Rectal smooth muscle tissue (tissue), 1 donor: ENCODE results near the gene ALDH9A1.
"Not testable (repeated sequence)": the region's sequence is repeated elsewhere in the genome, so short reads cannot be mapped to it uniquely, and the experiment has no call there.

ENCODE experiments used
- H3K27ac ChIP-seq: one replicate; pipeline ENCODE4 v1.7.0; 2013; ENCODE audit warnings: low read depth, low read length, inconsistent platforms
- H3K27me3 ChIP-seq: one replicate; pipeline ENCODE4 v1.7.0; 2013; ENCODE audit warnings: low read length; ENCODE audit not compliant: control insufficient read depth, insufficient read depth
- H3K36me3 ChIP-seq: one replicate; pipeline ENCODE4 v1.7.0; 2013; ENCODE audit warnings: low read length; ENCODE audit not compliant: control insufficient read depth, insufficient read depth
- H3K4me1 ChIP-seq: one replicate; pipeline ENCODE4 v1.7.0; 2013; ENCODE audit warnings: low read length; ENCODE audit not compliant: control insufficient read depth, insufficient read depth
- H3K4me3 ChIP-seq: one replicate; pipeline ENCODE4 v1.7.0; 2013; ENCODE audit warnings: low read length
- H3K9ac ChIP-seq: one replicate; pipeline ENCODE4 v1.7.0; 2013; ENCODE audit warnings: low read length

The ALDH9A1 gene

DNA sequence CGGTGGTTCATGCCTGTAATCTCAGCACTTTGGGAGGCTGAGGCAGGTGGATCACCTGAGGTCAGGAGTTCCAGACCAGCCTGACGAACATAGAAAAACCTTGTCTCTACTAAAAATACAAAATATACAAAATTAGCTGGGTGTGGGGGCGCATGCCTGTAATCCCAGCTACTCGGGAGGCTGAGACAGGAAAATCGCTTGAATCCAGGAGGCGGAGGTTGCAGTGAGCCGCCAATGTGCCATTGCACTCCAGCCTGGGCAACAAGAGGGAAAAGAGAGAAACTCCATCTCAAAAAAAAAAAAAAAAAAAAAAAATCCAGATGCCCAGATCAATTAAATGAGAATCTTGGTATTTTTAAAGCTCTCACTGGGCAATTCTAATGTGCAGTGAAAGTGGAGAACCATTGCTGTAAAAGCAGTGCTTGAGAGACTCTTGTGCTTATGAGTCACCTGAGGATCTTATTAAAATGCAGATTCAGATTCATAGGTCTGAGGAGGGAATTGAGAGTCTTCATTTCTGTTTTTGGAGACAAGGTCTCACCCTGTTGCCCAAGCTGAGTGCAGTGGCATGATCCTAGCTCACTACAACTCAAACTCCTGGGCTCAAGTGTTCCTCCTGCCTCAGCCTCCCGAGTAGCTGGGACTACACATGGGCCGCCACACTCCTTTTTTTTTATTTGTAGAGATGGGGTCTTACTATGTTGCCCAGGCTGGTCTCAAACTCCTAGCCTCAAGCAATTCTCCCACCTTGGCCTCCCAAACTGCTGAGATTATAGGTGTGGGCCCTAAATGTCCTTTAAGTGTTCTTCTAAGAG, 39.4 kb downstream of the ALDH9A1 start:
- not testable (repeated sequence) for H3K27ac ChIP-seq, H3K4me1 ChIP-seq, H3K27me3 ChIP-seq, H3K9ac ChIP-seq, H3K4me3 ChIP-seq
- H3K36me3 ChIP-seq = peaks cover 19% of the 10 kb centered on the region

DNA sequence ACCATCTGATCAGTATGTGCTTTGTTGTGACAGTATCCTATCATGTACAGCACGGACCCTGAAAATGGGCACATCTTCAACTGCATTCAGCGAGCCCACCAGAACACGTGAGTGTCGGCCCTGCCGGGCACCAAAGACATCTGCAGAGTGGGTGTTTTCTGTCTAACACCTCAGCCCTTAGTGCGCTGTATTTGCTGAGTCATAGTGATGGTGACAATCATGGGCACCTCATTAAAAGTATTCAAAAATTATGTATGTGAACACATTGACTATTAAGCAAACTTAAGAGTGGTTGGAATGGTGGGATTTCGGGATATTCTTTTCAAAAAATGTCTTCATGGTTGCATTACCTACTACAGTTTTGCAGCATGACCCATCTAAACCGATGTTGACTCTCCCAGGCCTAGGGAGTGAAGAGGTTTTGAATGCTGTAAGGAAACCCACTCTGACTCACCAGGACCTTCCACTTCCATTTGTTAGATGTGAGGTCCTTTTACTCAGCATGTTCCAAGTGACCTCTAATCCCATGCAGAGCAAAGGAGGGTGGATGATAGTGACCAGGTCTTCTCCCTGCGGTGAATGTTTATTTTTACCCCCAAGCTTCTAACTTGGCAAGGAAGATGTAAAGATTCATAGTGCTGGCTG, 47.3 kb downstream of the ALDH9A1 start:
- H3K36me3 ChIP-seq = peaks cover 9% of the 10 kb centered on the region
- H3K4me3 ChIP-seq = no peak overlapping the region
- H3K4me1 ChIP-seq = no peaks in the 10 kb centered on the region
- H3K27ac ChIP-seq = no peak overlapping the region
- no peak overlapping the region for H3K9ac ChIP-seq
- no peaks in the 10 kb centered on the region for H3K27me3 ChIP-seq

DNA sequence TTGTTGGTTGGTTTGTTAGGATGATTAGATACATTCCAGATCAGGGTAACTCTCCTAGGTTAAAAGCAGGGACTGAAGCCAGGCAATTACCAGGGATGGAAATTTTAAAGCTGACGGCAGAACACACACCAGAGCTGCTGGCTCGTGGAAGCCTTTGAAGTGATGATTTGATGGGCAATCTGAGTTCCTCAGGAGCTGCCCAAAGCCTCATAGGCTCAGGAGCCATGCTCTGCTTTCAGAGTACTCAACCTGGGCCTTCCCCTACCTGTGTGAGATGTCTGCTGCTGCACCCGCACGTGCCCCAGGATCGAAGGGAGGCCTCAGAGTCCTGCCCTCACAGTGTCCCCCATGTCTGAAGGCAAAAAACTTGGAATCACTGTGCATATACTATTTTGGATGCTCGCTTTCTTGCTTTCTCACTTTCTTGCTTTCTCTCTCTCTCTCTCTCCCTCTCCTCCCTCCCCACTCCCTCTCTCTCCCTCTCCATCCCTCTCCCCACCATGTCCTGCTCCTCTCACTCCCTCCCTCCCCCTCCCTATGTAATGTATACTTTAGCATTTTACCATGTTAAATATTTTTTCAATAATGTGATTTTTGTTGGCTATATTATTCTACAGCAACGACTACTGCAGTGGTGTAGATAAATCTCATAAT, 49.3 kb downstream of the ALDH9A1 start:
- Histone ChIP-seq H3K27ac (no peak overlapping the region), H3K4me3 (no peak overlapping the region), H3K36me3 (peaks cover 6% of the 10 kb centered on the region), H3K27me3 (no peaks in the 10 kb centered on the region), H3K4me1 (no peaks in the 10 kb centered on the region), H3K9ac (no peak overlapping the region)

DNA sequence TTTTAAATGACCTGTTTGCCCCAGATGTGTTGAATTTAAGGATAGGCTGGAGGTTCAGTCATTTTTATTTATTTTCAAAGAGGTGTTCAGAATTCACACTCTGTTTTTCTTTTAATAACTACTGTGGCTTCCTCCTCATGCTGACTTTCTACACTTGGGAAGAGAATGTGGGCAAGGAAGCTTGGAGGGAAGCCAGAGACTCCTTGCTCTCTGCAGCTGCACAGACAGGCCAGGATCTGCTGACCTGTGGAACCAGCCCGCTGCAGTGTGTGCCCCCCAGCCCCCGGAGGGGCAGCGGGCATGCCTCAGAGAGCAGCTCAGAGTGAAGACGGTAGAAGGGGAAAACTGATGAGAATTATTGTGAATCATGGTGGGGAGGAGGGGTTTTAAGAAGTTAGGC, 50.4 kb downstream of the ALDH9A1 start:
- Histone ChIP-seq H3K27me3 (no peaks in the 10 kb centered on the region), H3K36me3 (peaks cover 6% of the 10 kb centered on the region), H3K27ac (no peak overlapping the region), H3K4me3 (no peak overlapping the region), H3K9ac (no peak overlapping the region), H3K4me1 (no peaks in the 10 kb centered on the region)

DNA sequence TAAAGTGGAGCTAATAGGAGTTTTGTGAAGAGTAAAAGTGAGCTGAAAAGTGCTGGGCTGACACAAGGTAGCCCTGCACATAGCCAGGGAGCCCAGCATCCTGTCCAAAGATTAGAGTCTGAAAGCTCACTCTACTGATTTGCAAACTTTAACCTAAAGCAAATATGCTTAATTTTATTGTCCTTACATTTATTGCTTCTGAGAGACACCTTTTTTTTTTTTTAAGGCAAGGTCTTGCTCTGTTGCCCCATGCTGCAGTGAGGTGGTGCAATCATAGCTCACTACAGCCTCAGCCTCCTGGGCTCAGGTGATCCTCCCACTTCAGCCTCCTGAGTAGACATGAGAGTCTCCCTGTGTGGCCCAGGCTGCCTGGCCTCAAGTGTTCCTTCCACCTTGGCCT, 50.8 kb downstream of the ALDH9A1 start:
- no peak overlapping the region for H3K4me3 ChIP-seq
- peaks cover 6% of the 10 kb centered on the region for H3K36me3 ChIP-seq
- no peaks in the 10 kb centered on the region for H3K4me1 ChIP-seq

DNA sequence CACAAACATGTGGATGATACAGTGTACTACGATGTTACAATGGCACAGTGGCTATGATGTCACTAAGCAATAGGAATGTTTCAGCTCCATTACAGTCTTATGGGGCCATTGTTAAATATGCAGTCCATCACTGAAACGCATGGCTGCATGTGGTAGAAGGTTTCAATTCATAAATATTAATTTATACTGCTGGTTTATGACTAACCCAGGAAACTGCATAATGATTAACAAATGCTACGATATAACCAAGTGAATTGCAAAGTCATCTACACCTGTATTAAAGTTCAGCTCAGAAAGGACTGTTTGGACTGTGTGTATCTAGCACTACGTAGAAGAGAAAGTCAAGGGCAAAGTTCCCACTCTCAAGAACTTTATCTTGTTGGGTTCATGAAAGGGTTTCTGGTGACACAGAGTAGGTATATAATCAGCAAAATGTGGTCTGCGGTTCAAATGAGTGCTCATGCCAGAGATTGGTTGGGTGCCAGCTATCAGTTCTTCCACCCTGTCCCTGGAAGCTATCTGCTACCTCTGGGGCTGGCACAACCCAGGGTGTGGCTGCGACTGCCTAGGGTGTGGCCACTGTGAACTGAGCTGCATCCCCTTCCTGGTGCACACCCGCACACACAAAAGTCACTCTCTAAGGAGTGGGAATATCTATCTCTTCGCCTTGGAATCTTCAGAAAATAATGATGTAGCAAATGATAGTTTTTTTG, 52.6 kb downstream of the ALDH9A1 start:
- Histone ChIP-seq H3K27ac (no peak overlapping the region), H3K9ac (no peak overlapping the region), H3K4me1 (no peaks in the 10 kb centered on the region), H3K27me3 (no peaks in the 10 kb centered on the region), H3K4me3 (no peak overlapping the region), H3K36me3 (peaks cover under 1% of the 10 kb centered on the region)

More for the DNA sequence above, 50.8 kb downstream of the ALDH9A1 start:
- H3K9ac ChIP-seq = no peak overlapping the region
- H3K27ac ChIP-seq = no peak overlapping the region
- no peaks in the 10 kb centered on the region for H3K27me3 ChIP-seq

DNA sequence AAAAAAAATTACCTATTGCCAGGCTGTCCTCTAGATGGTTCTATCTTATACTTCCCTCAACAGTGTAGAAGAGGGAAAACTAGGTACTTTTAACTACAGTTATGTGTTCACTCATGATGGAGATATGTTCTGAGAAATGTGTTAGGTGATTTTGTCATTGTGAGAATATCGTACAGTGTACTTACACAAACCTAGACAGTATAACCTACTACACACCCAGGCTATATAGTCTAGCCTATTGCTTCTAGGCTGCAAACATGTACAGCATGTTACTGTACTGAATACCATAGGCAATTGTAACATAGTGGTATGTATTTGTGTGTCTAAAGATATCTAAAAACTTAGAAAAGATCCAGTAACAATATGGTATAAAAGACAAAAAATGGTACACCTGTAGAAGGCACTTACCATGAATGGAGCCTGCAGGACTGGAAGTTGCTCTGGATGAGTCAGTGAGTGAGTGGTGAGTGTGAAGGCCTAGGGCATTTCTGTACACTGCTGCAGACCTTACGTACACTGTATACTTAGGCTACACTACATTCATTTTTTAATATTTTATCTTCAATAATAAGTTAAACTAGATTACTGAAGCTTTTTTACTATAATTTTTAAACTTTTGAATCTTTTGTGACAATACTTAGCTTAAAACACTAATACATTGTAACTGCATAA, 54.2 kb downstream of the ALDH9A1 start:
- Histone ChIP-seq H3K9ac (no peak overlapping the region), H3K4me3 (no peak overlapping the region), H3K27ac (no peak overlapping the region), H3K27me3 (no peaks in the 10 kb centered on the region), H3K36me3 (peaks cover 1% of the 10 kb centered on the region), H3K4me1 (no peaks in the 10 kb centered on the region)

DNA sequence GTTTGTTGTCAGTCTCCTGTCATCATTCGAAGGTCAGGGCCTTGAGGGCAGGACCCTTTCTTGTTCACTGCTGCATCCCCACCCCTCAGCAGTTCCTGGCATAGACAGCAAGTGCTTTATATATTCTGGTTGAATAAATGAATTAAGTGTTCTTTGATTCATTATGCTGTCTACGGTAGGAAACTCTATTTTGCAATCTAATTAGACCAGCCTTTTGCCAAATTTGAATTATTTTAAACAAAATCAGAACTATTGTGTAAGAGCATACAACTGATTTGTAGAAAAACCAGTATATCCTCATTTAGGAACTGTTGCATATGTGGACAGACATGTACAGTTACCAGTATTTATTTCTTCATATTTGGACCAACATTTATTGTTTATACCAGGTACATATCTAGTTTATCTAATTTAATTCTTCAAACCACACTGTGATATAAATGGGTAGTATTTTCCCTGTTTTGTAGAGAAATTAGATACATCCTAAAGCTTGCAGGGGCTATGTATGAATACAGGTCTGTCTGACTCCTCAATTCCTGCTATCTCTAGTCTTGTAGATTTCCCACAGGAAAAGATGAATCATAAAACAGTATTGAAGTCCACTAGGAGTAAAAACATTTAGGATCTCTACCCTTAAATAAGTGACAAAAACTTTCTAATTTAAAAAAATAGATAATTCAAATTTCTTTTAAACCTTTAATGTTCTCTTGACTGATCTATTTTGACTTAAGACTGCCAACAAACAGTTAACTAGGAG, 57.0 kb downstream of the ALDH9A1 start:
- H3K36me3 ChIP-seq = peaks cover 5% of the 10 kb centered on the region
- no peak overlapping the region for H3K4me3 ChIP-seq
- H3K4me1 ChIP-seq = no peaks in the 10 kb centered on the region
- H3K27me3 ChIP-seq = no peaks in the 10 kb centered on the region
- no peak overlapping the region for H3K9ac ChIP-seq
- no peak overlapping the region for H3K27ac ChIP-seq

DNA sequence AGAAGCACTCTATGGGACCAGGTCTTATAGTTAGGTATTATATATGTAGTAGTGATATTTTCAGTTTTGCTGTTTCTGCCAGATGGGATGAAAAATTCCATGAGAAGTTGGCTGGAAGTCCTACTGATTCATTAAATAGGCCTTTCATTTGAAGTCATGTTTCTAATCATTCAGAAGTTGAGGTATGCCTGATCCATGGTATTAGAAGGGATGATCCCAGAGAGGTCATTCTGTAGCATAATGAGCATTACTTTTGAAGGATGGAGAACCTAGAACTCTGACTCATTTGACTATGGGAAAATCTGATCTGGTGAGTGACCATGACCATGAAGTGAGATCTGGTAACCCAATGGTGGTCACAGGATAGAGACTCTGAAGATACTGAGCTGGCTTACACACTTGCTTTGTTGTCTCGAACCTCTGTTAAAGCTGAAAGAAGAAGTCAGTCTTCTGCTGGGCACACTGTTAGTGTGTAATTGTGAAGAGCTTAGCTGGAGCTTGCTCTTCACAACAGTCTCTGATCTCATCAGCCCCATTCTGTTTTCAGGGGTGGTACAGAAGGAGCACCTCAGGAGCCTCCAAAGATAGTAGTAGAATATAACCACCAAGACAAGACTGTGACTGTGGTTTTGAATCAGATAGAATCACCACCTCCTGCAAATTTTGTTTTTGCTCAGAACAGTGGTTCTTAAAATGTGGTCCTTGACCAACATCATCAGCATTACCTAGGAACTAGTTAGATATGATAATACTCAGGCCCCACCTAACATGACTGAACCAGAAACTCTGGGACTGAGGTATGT, 58.3 kb downstream of the ALDH9A1 start:
- Histone ChIP-seq H3K4me1 (no peaks in the 10 kb centered on the region), H3K27me3 (no peaks in the 10 kb centered on the region), H3K27ac (no peak overlapping the region), H3K36me3 (peaks cover 5% of the 10 kb centered on the region), H3K9ac (no peak overlapping the region), H3K4me3 (no peak overlapping the region)

DNA sequence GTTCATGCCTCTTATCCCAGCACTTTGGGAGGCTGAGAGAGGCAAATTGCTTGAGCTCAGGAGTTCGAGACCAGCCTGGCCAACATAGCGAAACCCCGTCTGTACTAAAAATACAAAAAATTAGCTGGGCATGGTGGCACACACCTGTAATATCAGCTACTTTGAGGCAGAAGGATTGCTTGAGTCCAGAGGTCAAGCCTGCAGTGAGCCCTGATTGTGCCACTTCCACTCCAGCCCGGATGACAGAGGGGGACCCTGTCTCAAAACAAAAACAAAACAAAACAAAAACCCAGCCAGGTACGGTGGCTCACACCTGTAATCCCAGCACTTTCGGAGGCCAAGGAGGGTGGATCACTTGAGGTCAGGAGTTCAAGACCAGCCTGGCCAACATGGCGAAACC, 60.2 kb downstream of the ALDH9A1 start:
- H3K36me3 ChIP-seq, H3K9ac ChIP-seq, H3K4me1 ChIP-seq, H3K27ac ChIP-seq, H3K4me3 ChIP-seq, H3K27me3 ChIP-seq: not testable (repeated sequence)

DNA sequence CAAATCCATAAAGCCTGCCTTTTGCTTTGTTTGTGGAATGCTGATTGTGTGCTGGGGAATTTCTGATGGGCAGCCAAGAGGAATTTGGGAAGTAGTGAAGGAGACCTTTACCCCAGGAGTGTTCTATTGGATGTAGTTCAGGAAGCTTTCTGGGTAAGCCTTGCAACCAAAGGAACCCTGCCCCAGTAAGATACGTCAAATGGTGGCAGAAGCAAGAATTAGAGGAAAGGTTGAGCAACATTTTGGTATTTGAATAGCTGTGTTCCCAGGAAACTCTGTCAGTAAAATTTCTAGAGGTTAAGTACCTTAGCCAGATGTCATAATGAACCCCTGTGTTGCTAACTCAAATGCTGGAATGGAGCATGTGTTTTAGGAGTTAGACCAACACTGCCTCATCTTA, 60.9 kb downstream of the ALDH9A1 start:
- H3K36me3 ChIP-seq = peaks cover 5% of the 10 kb centered on the region
- H3K4me3 ChIP-seq = no peak overlapping the region
- H3K27ac ChIP-seq = no peak overlapping the region
- no peaks in the 10 kb centered on the region for H3K27me3 ChIP-seq
- H3K4me1 ChIP-seq = peaks cover 12% of the 10 kb centered on the region
- no peak overlapping the region for H3K9ac ChIP-seq
